ENCODE results near the gene SURF4. TPM values are rescaled to one million over a fixed set of nuclear protein-coding genes. Genes with fewer than 3 reads are reported as not detected.

The SURF4 gene
- total RNA-seq, 4 donors from 2014 or later: 104 to 140 (median 117) TPM

GRCh38 chr9:133345596-133345995 is 30.3 kb downstream of the SURF4 start:
- Histone ChIP-seq H3K4me3 (no peak overlapping the region), H3K27me3 (no peaks in the 10 kb centered on the region), H3K36me3 (peaks cover 34 to 75% (median 38%) of the 10 kb centered on the region in 3 donors), H3K9me3 (no peaks in the 10 kb centered on the region), H3K27ac (no peak overlapping the region), H3K4me1 (peaks cover 16 to 65% (median 24%) of the 10 kb centered on the region in 3 donors)
- WGBS, 2 donors: 84 to 95% methylated on average over 5 of the region's 6 CpGs
- TF ChIP-seq POLR2A (IDR thresholded peaks at IDR 0.05): no peak
- TF ChIP-seq CTCF (IDR thresholded peaks at IDR 0.05): no peak
- no peak for DNase-seq
- intact Hi-C loops (cut with DNase I): no loop called here

- H3K4me3 ChIP-seq: no peak overlapping the region
- H3K9me3 ChIP-seq: no peaks in the 10 kb centered on the region
- no peak for DNase-seq
- H3K27ac ChIP-seq: no peak overlapping the region
- no peak for TF ChIP-seq CTCF (IDR thresholded peaks at IDR 0.05)
- no peak for TF ChIP-seq POLR2A (IDR thresholded peaks at IDR 0.05)
- WGBS, 2 donors: 95 to 100% methylated on average over 2 to 9 of the region's 12 CpGs
- H3K4me1 ChIP-seq: peaks cover 17 to 65% (median 22%) of the 10 kb centered on the region in 3 donors
- intact Hi-C loops (cut with DNase I): no loop called here
- H3K36me3 ChIP-seq: peaks cover 28 to 75% (median 32%) of the 10 kb centered on the region in 3 donors
- H3K27me3 ChIP-seq: no peaks in the 10 kb centered on the region
These were observed 30.9 kb downstream of the SURF4 start for GRCh38 chr9:133344979-133345378.

- no peaks in the 10 kb centered on the region for H3K27me3 ChIP-seq
- H3K9me3 ChIP-seq: no peaks in the 10 kb centered on the region
- H3K4me3 ChIP-seq: no peak overlapping the region
- no peak for DNase-seq
- WGBS, 2 donors: 87 to 92% methylated on average over 3 to 10 of the region's 19 CpGs
- peaks cover 23 to 71% (median 26%) of the 10 kb centered on the region in 3 donors for H3K36me3 ChIP-seq
- no peak for TF ChIP-seq POLR2A (IDR thresholded peaks at IDR 0.05)
- TF ChIP-seq CTCF (IDR thresholded peaks at IDR 0.05): no peak
- no peak overlapping the region for H3K27ac ChIP-seq
- H3K4me1 ChIP-seq: peaks cover 13 to 65% (median 20%) of the 10 kb centered on the region in 3 donors
- intact Hi-C loops (cut with DNase I): no loop called here
These were observed 31.8 kb downstream of the SURF4 start for GRCh38 chr9:133344071-133344470.

GRCh38 chr9:133342570-133342969 is 33.3 kb downstream of the SURF4 start:
- peaks cover 8 to 65% (median 18%) of the 10 kb centered on the region in 3 donors for H3K4me1 ChIP-seq
- peak overlapping the region in 2 of 4 donors; percentile 17 to 37 for H3K27ac ChIP-seq
- DNase-seq: no peak
- H3K9me3 ChIP-seq: no peaks in the 10 kb centered on the region
- WGBS, 2 donors: 66 to 83% methylated on average over 3 to 6 of the region's 11 CpGs
- intact Hi-C loops (cut with DNase I): no loop called here
- no peak overlapping the region for H3K4me3 ChIP-seq
- peaks cover 23 to 69% (median 26%) of the 10 kb centered on the region in 3 donors for H3K36me3 ChIP-seq
- TF ChIP-seq CTCF (IDR thresholded peaks at IDR 0.05) (no peak), POLR2A (IDR thresholded peaks at IDR 0.05) (no peak)
- H3K27me3 ChIP-seq: no peaks in the 10 kb centered on the region

GRCh38 chr9:133342069-133342406 is 33.8 kb downstream of the SURF4 start:
- Histone ChIP-seq H3K4me1 (peaks cover 8 to 65% (median 16%) of the 10 kb centered on the region in 3 donors), H3K27ac (peak overlapping the region in 2 of 4 donors; percentile 17 to 37), H3K4me3 (no peak overlapping the region), H3K27me3 (no peaks in the 10 kb centered on the region), H3K36me3 (peaks cover 23 to 69% (median 26%) of the 10 kb centered on the region in 3 donors), H3K9me3 (no peaks in the 10 kb centered on the region)
- no peak for TF ChIP-seq POLR2A (IDR thresholded peaks at IDR 0.05)
- peak in 1 of 6 experiments; percentile 17 for TF ChIP-seq CTCF (IDR thresholded peaks at IDR 0.05)
- intact Hi-C loops (cut with DNase I): no loop called here
- no peak for DNase-seq
- WGBS, 2 donors: 79 to 80% methylated on average over 2 to 8 of the region's 12 CpGs

Measured in esophagus squamous epithelium (tissue), 5 donors.